Epithelial cell of prostate (primary cell): ENCODE results near the gene PCGF1.
A peak's percentile ranks its signal among the peaks of the same experiment; 100 is the strongest.

Source experiments
- DNase-seq: peaks from one replicate; pipeline ENCODE4 v3.0.0-alpha.2; 2011; ENCODE audit warnings: low read depth, low spot score
- H3K27ac ChIP-seq: fragments of 450-650 bp; 2 replicates; pipeline ENCODE4 v1.5.1; 2017; ENCODE audit warnings: mild to moderate bottlenecking

Gene PCGF1

GRCh38 chr2:74507145-74507925 lies at the start of gene PCGF1:
Gene PCGF1 (minus strand): TSS chr2:74507695. CDS start chr2:74507668, 27 bp downstream.
- H3K27ac ChIP-seq, result peak within 1 kb of the TSS; percentile 98
- peak; percentile 90 for DNase-seq

GRCh38 chr2:74556831-74557370 lies 49.4 kb upstream of the PCGF1 start:
- no peak for DNase-seq
- H3K27ac ChIP-seq, result no peak overlapping the region

DNA sequence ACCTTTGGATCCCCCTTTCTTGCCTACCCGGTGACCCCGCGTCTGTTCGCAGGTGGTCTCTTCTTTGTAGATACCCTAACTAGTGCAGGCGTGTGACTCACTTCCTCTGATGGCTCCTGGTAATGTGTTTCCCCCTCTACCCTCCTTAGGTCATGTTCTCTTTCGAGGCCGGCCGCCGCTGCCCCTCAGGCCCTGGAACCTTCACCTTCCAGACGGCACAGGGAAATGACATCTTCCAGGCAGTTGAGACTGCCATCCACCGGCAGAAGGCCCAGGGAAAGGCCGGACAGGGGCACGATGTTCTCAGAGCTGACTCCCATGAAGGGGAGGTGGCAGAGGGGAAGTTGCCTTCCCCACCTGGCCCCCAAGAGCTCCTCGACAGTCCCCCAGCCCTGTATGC lies 48.7 kb upstream of the PCGF1 start:
- no peak for DNase-seq
- H3K27ac ChIP-seq, result no peak overlapping the region

GRCh38 chr2:74555610-74556103 lies 48.2 kb upstream of the PCGF1 start:
- H3K27ac ChIP-seq, result no peak overlapping the region
- no peak for DNase-seq

DNA sequence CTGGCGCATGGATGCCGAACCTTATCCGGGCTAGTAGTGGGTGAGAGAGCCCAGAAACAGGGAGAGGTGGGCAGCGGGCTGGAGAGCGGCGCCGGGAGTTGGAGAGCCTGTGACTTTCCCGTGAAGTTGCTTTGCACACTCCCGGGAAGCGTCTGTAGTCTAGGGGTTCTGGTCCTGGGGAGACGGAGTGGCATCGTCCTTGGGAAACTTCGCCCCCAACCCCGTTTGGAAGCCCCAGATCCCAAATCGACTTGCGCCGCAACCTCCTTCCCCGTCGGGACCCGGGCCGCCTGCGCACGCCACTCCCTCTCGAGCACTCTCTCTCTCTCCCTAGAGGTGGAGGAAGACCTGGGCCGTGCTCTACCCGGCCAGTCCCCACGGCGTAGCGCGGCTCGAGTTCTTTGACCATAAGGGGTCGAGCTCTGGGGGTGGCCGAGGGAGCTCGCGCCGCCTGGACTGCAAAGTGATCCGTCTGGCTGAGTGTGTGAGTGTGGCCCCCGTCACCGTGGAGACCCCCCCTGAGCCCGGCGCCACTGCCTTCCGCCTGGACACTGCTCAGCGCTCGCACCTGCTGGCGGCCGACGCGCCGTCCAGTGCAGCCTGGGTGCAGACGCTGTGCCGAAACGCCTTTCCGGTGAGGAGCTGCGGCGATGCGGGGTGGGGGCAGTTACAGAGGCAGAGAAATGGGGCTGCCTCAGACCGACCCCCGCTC lies 47.5 kb upstream of the PCGF1 start:
- DNase-seq, result no peak
- no peak overlapping the region for H3K27ac ChIP-seq

DNA sequence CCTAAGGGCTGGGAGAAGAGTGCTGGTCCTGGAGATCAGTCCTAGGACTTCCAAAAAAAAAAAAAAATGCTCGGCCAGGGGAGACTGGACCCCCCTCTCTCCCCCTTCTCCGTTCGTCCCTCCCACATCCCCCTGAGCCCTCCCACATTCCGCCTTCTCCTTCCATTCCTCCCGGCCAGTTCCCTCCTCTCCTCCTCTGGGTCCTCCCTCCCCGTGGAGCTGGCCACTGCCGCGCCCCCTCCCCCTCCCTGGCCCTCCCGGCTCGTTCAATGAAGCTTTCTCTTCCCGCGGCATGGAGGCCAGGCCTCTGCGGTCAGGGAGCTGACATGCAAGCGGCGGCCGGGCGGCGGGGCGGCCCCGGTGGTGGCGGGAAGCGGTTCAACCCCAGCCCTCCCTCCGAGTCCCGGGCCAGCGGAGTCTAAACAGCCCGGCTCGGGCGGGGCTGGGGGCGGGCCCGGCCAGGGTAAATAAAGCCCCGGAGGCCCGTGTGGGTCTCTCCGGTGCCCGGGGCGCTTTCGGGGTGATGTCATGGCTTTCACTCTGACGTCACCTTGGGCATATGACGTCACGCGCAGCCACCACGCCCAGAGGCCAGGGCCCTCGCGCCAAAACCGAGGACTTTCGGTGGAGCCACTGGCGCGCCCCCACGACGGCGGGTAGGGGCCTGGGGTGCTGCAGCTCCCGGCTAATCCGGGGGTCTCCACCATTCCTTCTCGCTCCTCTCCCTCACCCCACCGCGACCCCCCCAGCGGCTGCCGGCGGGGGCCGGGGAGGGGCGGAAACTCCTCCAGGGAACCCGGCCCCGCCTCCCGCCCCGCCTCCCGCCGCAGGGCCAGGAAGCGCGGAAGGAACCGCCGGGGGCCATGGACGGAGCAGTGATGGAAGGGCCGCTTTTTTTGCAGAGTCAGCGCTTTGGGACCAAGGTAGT lies 46.7 kb upstream of the PCGF1 start, which contains the start of the genes DOK1 and LOXL3:
Gene DOK1 (plus strand): TSS at position 829 of the 928 bp plus-strand sequence. CDS start 35 bp downstream, at position 864.
Gene LOXL3 (minus strand): TSS at position 51 of the 928 bp plus-strand sequence. CDS start 1,308 bp downstream, outside the sequence.
- no peak within 1 kb of the TSS for H3K27ac ChIP-seq
- no peak for DNase-seq

GRCh38 chr2:74552914-74553811 lies 45.7 kb upstream of the PCGF1 start:
- no peak for DNase-seq

DNA sequence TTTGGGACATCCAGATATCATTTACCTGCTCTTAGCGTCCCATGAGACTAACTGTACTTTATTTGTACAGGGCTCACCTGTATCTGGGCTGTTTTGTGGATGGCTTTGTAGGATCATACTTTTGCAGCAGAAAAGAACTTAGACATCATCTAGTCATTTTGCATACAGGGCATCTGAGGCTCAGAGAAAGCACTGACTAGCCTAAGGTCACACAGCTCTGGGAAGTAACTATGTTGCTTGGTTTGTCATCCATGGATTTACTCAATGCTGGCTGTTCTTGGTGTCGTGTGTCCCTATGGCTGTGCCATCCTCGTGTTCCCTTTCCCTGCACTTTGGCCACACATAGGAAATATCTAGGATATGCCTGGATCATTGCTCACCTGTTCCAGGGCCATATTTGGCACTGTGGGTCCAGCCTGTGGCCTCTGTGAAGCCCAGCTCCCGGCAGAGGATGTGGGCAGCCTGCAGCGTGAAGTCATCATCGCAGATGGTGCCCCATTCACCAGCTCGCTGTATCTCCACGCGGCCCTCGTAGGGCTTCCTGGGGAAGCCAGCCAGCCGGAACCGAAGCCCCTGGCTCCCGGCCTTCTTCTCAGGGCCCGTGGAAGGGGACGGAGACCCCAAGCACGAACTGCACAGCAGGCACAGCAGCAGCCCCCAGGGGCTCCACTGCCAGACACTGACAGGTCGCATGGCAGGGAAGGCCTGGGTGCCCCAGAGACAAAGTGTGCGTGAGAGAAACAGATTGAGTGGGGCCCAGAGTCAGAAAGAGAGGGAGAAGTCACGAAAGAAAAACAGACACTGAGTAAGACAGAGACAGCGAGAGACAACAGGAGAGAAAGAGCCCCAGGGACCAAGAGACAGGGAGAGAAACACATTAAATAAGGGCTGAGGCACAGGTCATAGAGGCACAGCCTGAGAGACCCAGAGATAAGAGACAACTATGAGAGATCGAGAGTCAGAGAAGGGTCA lies 44.7 kb upstream of the PCGF1 start:
- H3K27ac ChIP-seq, result no peak overlapping the region
- DNase-seq, result no peak

More at GRCh38 chr2:74552914-74553811, 45.7 kb upstream of the PCGF1 start:
- H3K27ac ChIP-seq, result no peak overlapping the region

DNA sequence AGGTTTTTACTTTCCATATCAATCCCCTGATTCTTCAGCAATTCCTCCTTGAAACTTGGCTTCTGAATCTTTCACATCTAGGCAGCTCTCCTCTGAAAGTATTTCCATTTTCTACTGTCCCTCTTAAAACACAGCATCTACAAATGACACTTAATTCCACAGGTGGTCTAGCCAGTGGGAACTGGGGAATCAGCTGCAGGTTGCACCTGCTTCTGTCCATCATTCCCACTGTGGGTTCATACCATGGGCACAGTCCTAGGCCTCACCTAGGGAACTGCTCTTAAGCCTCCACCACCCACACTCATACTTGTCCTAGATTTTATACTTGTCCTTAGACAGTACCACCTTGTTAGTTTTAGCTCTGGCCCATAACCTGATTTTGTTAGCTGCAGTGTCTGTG lies 44.0 kb upstream of the PCGF1 start:
- no peak for DNase-seq
- no peak overlapping the region for H3K27ac ChIP-seq

DNA sequence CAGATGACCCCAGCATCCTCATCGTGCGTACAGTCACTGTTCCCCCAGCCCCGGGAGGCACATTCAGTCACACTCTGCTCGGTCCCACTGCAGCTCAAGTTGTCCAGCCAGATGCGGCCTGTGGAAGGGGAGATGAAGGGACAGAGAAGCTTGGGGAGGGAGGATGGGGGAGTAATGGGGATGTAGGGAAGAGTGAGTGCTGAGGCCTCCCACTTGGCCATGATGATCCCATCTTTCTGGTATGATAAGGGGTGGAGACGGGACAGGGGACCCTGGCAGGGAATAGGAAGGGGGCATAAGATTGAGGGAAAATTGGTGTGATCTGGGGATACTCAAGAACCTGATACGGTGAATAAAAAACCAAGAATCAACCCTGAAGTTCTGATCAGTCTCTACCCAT lies 42.7 kb upstream of the PCGF1 start:
- H3K27ac ChIP-seq, result no peak overlapping the region
- no peak for DNase-seq

DNA sequence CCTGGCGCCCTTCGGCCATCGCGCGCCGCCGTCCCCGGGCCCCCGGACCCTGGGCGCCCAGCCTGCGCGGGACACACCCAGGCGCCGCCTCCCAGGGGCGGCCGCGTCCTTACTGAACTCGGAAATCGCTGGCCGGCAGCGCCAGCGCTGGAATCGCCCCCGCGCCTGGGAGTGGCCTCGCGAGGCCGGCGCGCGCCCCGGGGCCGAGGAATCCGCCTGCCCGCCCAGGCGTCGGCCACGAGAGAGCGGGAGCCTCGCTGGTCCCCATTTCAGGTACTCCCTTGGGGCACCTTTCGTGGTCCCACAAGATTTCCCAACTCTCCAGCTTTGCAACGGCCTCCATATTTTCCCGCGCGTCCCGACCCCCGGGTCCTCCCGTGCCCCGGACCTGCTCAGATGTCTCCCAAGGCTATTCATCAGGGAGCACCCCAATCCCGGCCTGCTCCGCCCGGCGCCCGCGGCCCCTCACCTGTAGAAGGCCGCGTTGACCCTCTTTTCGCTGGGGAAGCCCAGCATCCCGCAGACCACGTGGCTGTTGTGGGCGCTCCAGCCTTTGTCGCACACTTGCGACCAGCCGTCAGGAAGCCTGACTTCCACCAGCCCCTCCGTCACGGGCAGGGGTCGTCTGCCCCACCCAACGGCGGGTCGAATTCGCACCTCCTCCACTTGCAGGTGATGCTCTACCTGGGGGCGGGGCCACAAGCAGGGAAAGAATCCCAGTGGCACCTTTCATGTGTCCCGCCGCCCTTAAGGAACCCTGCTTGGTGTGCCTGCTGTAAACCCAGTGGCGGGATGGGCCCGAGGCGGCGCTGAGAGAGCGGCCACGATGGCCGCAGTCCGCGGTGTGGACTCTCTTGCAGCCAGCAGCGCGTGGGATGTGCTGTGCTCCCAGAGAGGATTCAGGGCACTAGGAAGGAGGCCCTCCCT lies 41.7 kb upstream of the PCGF1 start:
- no peak overlapping the region for H3K27ac ChIP-seq
- DNase-seq, result no peak

DNA sequence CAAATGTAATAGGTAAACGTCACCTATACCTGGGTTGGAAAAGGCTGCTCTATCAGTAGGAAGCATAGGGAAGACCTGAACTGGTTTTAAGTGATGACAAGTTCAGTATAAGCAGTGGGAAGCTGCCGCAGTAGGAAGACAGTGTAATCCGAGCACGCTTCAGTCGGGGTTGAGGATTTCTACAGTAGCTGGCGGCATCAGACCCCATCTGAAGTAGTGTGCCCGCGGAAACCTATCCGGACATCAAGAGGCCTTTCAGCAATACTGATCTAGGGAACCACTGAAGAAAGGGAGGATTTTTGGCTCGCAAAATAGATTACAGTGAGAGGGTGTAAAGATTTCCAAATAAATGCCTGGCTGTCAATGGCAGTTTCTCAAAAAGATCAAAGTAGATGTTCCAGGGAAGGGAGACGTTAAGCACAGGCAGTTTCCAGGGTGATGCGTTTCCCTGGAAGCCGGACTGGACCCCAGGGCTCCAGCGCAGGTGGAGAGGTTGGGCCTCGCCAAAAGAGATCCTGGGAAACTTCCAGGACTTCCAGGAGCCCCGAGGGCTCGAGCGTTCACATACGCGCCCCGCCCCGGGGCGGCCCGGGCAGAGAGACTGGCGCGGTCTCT lies 40.9 kb upstream of the PCGF1 start:
- DNase-seq, result no peak
- no peak overlapping the region for H3K27ac ChIP-seq

DNA sequence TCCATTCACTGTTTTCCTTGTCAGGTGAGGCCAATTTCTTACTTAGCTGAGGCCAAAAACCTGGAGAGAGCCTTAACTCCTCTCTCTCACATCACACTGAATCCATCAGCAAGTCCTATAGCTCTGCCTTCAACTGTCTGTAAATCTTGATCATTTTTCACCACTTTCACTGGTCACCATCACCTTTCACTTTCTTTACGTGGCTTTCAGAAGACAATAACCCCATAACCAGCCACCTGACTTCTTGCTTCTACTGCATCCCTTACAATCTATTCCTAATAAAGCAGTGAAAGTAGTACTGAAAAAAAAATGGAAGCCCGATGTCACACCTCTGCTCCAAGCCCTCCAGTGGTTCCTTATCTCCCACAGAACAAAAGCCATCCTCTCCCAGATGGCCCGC lies 38.5 kb upstream of the PCGF1 start:
- no peak overlapping the region for H3K27ac ChIP-seq
- DNase-seq, result no peak

DNA sequence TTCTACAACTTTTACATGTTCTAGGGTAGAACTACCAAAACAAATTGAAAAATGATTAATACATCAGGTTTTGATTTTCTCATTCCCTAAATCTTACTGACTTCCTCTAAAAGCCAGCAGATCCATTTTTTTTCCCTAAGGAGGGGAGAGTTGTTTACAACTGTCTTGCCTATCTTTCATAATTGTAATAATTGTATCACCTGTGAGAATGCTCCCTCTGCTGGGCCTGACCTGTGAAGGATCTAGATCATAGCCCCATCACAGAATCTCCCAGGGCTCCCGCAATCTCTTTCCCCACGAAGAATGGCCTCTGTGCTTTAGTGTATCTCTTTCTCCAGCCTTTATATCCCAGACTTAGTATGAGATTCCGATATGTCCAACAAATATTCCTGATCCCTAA lies 37.1 kb upstream of the PCGF1 start:
- DNase-seq, result no peak

GRCh38 chr2:74542978-74543377 lies 35.5 kb upstream of the PCGF1 start:
- no peak for DNase-seq
- no peak overlapping the region for H3K27ac ChIP-seq

More for the DNA sequence above, 37.1 kb upstream of the PCGF1 start:
- no peak overlapping the region for H3K27ac ChIP-seq

DNA sequence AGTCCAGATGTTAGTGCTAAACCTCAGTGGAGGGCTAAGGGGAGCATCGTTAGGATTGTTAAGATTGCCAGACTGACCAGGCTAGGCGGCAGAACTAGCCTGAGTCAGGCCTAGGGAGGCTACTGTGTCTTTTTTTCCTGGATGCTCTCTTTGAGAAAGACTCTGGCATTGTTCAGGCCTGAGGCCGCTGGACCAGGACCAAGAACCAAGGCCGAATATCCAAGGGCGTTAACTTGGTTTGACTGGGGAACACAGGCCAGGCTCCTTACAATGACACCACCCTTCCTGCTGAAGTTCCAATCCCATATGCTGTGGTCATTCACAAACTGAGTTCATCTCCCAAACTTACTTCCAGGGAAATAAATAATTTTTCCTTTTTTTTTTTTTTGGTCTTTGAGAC lies 32.8 kb upstream of the PCGF1 start:
- H3K27ac ChIP-seq, result no peak overlapping the region
- no peak for DNase-seq
